ENCODE results near the gene NACC2. TPM values are rescaled to one million over a fixed set of nuclear protein-coding genes. Genes with fewer than 3 reads are reported as not detected.

NACC2 gene
- total RNA-seq, 4 donors from 2014 or later: 93.8 to 192 (median 142) TPM

DNA sequence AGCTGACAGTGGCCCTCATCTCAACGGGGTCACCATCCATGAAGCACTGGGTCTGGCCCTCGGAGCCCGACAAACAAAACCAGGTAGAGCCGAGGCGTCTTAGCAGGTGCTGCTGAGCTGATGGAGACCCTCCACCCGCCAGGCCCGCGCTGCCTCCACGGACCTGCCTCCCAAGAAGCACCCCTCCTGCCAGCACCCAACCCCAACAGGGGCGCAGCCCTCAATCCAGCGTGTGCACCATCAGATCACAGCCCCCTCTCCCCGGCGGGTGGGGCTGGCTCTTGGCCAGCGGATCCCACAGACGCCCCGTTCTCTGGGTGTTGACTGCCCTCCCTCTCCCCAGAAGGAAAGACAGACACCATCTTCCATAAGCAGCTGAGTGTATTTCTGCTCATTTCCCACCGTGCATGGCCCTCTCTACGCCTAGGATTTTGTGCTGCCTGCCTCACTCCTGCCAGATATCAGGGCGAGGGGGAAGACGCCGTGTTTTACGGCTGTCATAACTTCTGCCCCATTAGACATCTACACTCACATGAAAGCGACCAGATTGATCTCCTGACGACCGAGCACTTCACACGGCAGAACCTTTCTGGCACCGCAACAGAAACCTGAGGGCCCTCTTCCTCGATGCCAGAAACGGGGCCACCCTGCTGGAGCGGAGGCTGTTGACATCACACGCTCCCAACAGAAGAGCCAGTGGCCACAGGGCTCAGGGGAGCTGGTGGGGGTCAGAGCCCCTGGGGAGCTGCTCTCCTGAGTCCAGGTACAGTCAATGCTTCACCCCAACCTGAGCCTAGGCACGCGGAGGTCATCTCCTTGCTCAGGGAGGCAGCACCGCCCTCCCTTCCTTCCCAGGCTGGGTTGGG lies 12.4 kb downstream of the NACC2 start:
- H3K9me3 ChIP-seq: no peaks in the 10 kb centered on the region
- H3K27ac ChIP-seq (replicated peaks in 1 of 4): peak overlapping the region; percentile 63 to 81 (median 72)
- intact Hi-C loops (cut with DNase I): no loop called here
- no peak for DNase-seq (ENCODE audit: extremely low spot score)
- no peak overlapping the region for H3K4me3 ChIP-seq
- H3K36me3 ChIP-seq: peaks cover 0 to 23% (median 7%) of the 10 kb centered on the region in 4 donors
- WGBS: 72% methylated on average over 27 of the region's 34 CpGs
- H3K4me1 ChIP-seq: peaks cover 80 to 100% (median 100%) of the 10 kb centered on the region in 4 donors
- TF ChIP-seq POLR2A (IDR thresholded peaks at IDR 0.05; ENCODE audit: low read depth) (no peak), POLR2AphosphoS5 (IDR thresholded peaks at IDR 0.05) (no peak), EP300 (IDR thresholded peaks at IDR 0.05) (no peak)
- TF ChIP-seq, protein P1, sequence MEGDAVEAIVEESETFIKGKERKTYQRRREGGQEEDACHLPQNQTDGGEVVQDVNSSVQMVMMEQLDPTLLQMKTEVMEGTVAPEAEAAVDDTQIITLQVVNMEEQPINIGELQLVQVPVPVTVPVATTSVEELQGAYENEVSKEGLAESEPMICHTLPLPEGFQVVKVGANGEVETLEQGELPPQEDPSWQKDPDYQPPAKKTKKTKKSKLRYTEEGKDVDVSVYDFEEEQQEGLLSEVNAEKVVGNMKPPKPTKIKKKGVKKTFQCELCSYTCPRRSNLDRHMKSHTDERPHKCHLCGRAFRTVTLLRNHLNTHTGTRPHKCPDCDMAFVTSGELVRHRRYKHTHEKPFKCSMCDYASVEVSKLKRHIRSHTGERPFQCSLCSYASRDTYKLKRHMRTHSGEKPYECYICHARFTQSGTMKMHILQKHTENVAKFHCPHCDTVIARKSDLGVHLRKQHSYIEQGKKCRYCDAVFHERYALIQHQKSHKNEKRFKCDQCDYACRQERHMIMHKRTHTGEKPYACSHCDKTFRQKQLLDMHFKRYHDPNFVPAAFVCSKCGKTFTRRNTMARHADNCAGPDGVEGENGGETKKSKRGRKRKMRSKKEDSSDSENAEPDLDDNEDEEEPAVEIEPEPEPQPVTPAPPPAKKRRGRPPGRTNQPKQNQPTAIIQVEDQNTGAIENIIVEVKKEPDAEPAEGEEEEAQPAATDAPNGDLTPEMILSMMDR (IDR thresholded peaks at IDR 0.05): no peak
- H3K27me3 ChIP-seq: no peaks in the 10 kb centered on the region

GRCh38 chr9:136081826-136082495 lies 13.1 kb downstream of the NACC2 start:
- H3K4me1 ChIP-seq: peaks cover 76 to 100% (median 100%) of the 10 kb centered on the region in 4 donors
- no peaks in the 10 kb centered on the region for H3K9me3 ChIP-seq
- peaks cover 0 to 23% (median 7%) of the 10 kb centered on the region in 4 donors for H3K36me3 ChIP-seq
- H3K27me3 ChIP-seq: no peaks in the 10 kb centered on the region
- intact Hi-C loops (cut with DNase I): no loop called here
- TF ChIP-seq POLR2A (IDR thresholded peaks at IDR 0.05; ENCODE audit: low read depth) (no peak), POLR2AphosphoS5 (IDR thresholded peaks at IDR 0.05) (no peak), EP300 (IDR thresholded peaks at IDR 0.05) (no peak)
- TF ChIP-seq, protein P1 (IDR thresholded peaks at IDR 0.05): no peak
- DNase-seq (ENCODE audit: extremely low spot score): no peak
- H3K4me3 ChIP-seq: peak overlapping the region in 2 of 4 donors; percentile 15 to 29
- 87% methylated on average over 7 of the region's 24 CpGs for WGBS
- H3K27ac ChIP-seq (replicated peaks in 1 of 4): peak overlapping the region; percentile 63 to 81 (median 72)

GRCh38 chr9:136081113-136081825 lies 13.8 kb downstream of the NACC2 start:
- no peaks in the 10 kb centered on the region for H3K9me3 ChIP-seq
- H3K4me1 ChIP-seq: peaks cover 69 to 100% (median 99%) of the 10 kb centered on the region in 4 donors
- H3K27ac ChIP-seq (replicated peaks in 1 of 4): peak overlapping the region; percentile 63 to 81 (median 72)
- 73% methylated on average over 6 of the region's 27 CpGs for WGBS
- H3K27me3 ChIP-seq: no peaks in the 10 kb centered on the region
- peaks cover 0 to 23% (median 8%) of the 10 kb centered on the region in 4 donors for H3K36me3 ChIP-seq
- peak overlapping the region in 2 of 4 donors; percentile 15 to 29 for H3K4me3 ChIP-seq
- TF ChIP-seq POLR2AphosphoS5 (IDR thresholded peaks at IDR 0.05) (peak in 1 of 2 donors; percentile 57), EP300 (IDR thresholded peaks at IDR 0.05) (no peak)
- no peak for DNase-seq (ENCODE audit: extremely low spot score)
- intact Hi-C loops (cut with DNase I): no loop called here

GRCh38 chr9:136080716-136081112 lies 14.4 kb downstream of the NACC2 start:
- intact Hi-C loops (cut with DNase I): no loop called here
- no peak for TF ChIP-seq EP300 (IDR thresholded peaks at IDR 0.05)
- no peak for TF ChIP-seq POLR2AphosphoS5 (IDR thresholded peaks at IDR 0.05)
- TF ChIP-seq POLR2A (IDR thresholded peaks at IDR 0.05; ENCODE audit: low read depth): no peak
- TF ChIP-seq, protein P1 (IDR thresholded peaks at IDR 0.05): no peak
- Histone ChIP-seq H3K27me3 (no peaks in the 10 kb centered on the region), H3K36me3 (peaks cover 0 to 26% (median 9%) of the 10 kb centered on the region in 4 donors), H3K4me3 (no peak overlapping the region), H3K27ac (replicated peaks in 1 of 4) (peak overlapping the region; percentile 63 to 81 (median 72)), H3K4me1 (peaks cover 63 to 100% (median 99%) of the 10 kb centered on the region in 4 donors), H3K9me3 (no peaks in the 10 kb centered on the region)
- no peak for DNase-seq (ENCODE audit: extremely low spot score)
- 82% methylated on average over 16 of the region's 23 CpGs for WGBS

Measured in esophagus muscularis mucosa (tissue), 4 donors.